Left cardiac atrium (tissue), 4 donors: ENCODE results near the gene SKI. TPM values are rescaled to one million over a fixed set of nuclear protein-coding genes. Genes with fewer than 3 reads are reported as not detected.

Experiments
- ATAC-seq, 2 donors: fragments of 200-7000 bp; cut with Tn5 transposase; one replicate each; pipeline ENCODE4 v1.9.1; 2020; ENCODE audit warnings: mild to moderate bottlenecking in 2 of 2, moderate library complexity in 2 of 2
- DNase-seq: peaks from one replicate; pipeline ENCODE4 v3.0.0-alpha.2; 2020
- intact Hi-C, 2 donors: fragments of 100-400 bp; cut with DNase I; formaldehyde crosslinking; loops; one replicate each; pipeline versions ENCODE4 v1.14.1 to v1.15.1; 2022 to 2023
- total RNA-seq, 2 donors: library from RNA; stranded (reverse); fragmentation: NEBNext Ultra II Directional; extraction: Animal tissue kit (Norgen Biotek cat#: 25700); gene quantifications; one replicate each; pipeline ENCODE4 v1.2.1, GENCODE V29; 2021
- donor health status: DM: no; HTN: yes; CAD: no.
- donor health status: DM: no; HTN: yes; CAD: no; lungs with severe emphysema.
- donor health status: DM: yes; HTN: yes; CAD: no.
- donor health status: Dilated cardiomyopathy.

Gene SKI
- total RNA-seq, 2 donors from 2014 or later = 47.1 to 66.9 TPM

- DNase-seq = no peak
- intact Hi-C loops = loop anchor here in 1 of 2 donors (10.0 kb wide), 1 partner anchor 122 kb away; no protein-coding TSS in a partner anchor
- no peak for ATAC-seq
Observed at GRCh38 chr1:2192031-2192995, 35.8 kb upstream of the SKI start.

- intact Hi-C loops = loop anchor here in 1 of 2 donors (2.0 to 10.0 kb wide), 2 partner anchors 121 to 187 kb away; no protein-coding TSS in a partner anchor
- ATAC-seq (no peak), DNase-seq (no peak)
Observed at GRCh38 chr1:2193514-2194281, 34.4 kb upstream of the SKI start.

GRCh38 chr1:2194319-2194897 is 33.7 kb upstream of the SKI start, which contains the start of gene FAAP20:
Gene FAAP20 (minus strand): TSS chr1:2194772. CDS start chr1:2194749, 23 bp downstream.
- peak; percentile 66 for ATAC-seq
- intact Hi-C loops = loop anchor here in 1 of 2 donors (2.0 to 10.0 kb wide), 2 partner anchors 120 to 186 kb away; no protein-coding TSS in a partner anchor
- DNase-seq = no peak

- DNase-seq = peak; percentile 94
- intact Hi-C loops = loop anchor here (1.0 to 10.0 kb wide), 4 partner anchors 120 to 186 kb away; no protein-coding TSS in a partner anchor
- ATAC-seq = peak; percentile 76 to 77
Observed at GRCh38 chr1:2194898-2195673, 33.0 kb upstream of the SKI start.

- intact Hi-C loops = loop anchor here (1.0 to 10.0 kb wide), 4 partner anchors 119 to 186 kb away; no protein-coding TSS in a partner anchor
- no peak for DNase-seq
- no peak for ATAC-seq
Observed at GRCh38 chr1:2195785-2196184, 32.3 kb upstream of the SKI start.

- intact Hi-C loops = loop anchor here (5.0 to 10.0 kb wide), 2 partner anchors 118 to 120 kb away; no protein-coding TSS in a partner anchor
- ATAC-seq = no peak
- DNase-seq = peak; percentile 20
Observed at GRCh38 chr1:2196901-2197638, 31.0 kb upstream of the SKI start.

GRCh38 chr1:2197707-2198165 is 30.4 kb upstream of the SKI start:
- ATAC-seq = no peak
- DNase-seq = no peak
- intact Hi-C loops = loop anchor here (5.0 to 10.0 kb wide), 2 partner anchors 117 to 120 kb away; no protein-coding TSS in a partner anchor

- DNase-seq (no peak), ATAC-seq (no peak)
- intact Hi-C loops = loop anchor here (5.0 to 10.0 kb wide), 2 partner anchors 116 to 119 kb away; no protein-coding TSS in a partner anchor
Observed at GRCh38 chr1:2198571-2198970, 29.5 kb upstream of the SKI start.

- ATAC-seq = peak; percentile 82 to 85
- intact Hi-C loops = loop anchor here (5.0 to 10.0 kb wide), 2 partner anchors 116 to 118 kb away; no protein-coding TSS in a partner anchor
- DNase-seq = peak; percentile 94
Observed at GRCh38 chr1:2199042-2199810, 28.9 kb upstream of the SKI start.

- DNase-seq = no peak
- ATAC-seq = no peak
- intact Hi-C loops = no loop called here
Observed at GRCh38 chr1:2200308-2200943, 27.7 kb upstream of the SKI start.

- no peak for ATAC-seq
- DNase-seq = no peak
- intact Hi-C loops = no loop called here
Observed at GRCh38 chr1:2201062-2201461, 27.1 kb upstream of the SKI start.

GRCh38 chr1:2202008-2202575 is 26.0 kb upstream of the SKI start:
- no peak for DNase-seq
- ATAC-seq = no peak
- intact Hi-C loops = no loop called here

GRCh38 chr1:2202843-2203601 is 25.1 kb upstream of the SKI start:
- no peak for ATAC-seq
- intact Hi-C loops = no loop called here
- DNase-seq = no peak

- DNase-seq (no peak), ATAC-seq (no peak)
- intact Hi-C loops = no loop called here
Observed at GRCh38 chr1:2203671-2204414, 24.3 kb upstream of the SKI start.
